Measurements from ENCODE around the gene PLIN5.

Gene PLIN5

DNA sequence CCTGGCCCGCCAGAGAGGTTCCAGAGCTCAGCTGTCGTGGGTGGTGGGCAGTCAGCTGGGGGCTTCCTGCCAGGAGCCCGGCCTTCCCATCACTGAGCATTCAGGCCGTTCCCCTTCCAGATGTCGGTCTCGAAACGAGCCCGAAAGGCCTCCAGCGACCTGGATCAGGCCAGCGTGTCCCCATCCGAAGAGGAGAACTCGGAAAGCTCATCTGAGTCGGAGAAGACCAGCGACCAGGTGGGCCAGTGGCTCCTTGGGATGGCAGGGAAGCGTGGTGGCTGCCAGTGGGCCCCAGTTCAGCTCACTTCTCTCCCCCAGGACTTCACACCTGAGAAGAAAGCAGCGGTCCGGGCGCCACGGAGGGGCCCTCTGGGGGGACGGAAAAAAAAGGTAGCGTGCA lies 43.6 kb downstream of the PLIN5 start:
- no peak for DNase-seq (ENCODE audit: low read depth in 3 of 3)

- DNase-seq (ENCODE audit: low read depth in 3 of 3) = no peak
These were observed 46.5 kb downstream of the PLIN5 start for GRCh38 chr19:4488496-4488895.

- DNase-seq (ENCODE audit: low read depth in 3 of 3) = no peak
These were observed 47.5 kb downstream of the PLIN5 start for GRCh38 chr19:4487572-4487971.

DNA sequence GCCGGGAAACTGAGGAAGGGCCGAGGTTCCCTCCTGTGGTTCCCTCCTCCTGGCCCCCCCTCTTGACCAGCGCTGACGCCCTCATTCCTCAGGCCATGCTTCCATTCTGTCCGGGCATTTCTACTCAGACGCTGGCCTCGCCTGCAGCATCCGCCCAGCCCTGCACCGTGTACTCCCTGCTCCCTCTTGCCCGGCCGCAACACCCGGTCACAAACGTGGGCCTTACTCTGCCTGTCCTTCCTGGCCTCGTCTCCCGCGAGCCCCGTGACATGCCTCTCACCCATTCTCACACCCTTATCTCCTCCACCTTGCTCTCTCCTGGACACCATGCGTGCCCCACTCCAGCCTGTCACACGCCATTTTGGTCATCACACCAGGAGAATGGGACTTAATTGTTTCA lies 51.6 kb downstream of the PLIN5 start:
- no peak for DNase-seq (ENCODE audit: low read depth in 3 of 3)

- no peak for DNase-seq (ENCODE audit: low read depth in 3 of 3)
These were observed 52.2 kb downstream of the PLIN5 start for GRCh38 chr19:4482721-4483364.

- no peak for DNase-seq (ENCODE audit: low read depth in 3 of 3)
These were observed 57.8 kb downstream of the PLIN5 start for GRCh38 chr19:4477034-4477801.

DNA sequence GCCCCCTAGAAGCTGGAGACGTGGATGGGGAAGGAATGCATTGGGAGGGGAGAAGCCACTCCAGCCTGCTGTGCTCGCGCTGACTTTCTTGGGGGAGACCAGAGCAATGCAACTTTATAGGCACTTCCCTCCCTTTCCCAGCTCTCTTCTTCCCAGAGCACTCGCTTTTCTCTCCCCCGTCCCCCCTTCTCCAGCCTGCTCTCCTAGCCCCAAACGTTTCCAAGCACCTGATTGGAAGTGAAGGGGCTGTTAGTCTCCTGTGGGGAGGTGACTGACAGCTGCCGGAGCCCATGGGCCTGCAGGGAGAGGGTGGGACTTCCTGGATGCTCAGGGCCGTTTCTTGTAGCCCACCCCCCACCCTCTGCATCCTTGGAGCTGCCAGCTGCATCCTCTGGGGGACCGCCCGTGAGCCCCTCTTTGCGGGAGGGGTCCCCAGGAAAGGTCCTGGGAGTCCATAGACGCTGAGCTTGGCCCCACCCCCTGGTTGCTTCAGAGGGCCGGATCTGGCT lies 60.5 kb downstream of the PLIN5 start:
- no peak for DNase-seq (ENCODE audit: low read depth in 3 of 3)

- no peak for DNase-seq (ENCODE audit: low read depth in 3 of 3)
These were observed 61.1 kb downstream of the PLIN5 start for GRCh38 chr19:4473763-4474513.

DNA sequence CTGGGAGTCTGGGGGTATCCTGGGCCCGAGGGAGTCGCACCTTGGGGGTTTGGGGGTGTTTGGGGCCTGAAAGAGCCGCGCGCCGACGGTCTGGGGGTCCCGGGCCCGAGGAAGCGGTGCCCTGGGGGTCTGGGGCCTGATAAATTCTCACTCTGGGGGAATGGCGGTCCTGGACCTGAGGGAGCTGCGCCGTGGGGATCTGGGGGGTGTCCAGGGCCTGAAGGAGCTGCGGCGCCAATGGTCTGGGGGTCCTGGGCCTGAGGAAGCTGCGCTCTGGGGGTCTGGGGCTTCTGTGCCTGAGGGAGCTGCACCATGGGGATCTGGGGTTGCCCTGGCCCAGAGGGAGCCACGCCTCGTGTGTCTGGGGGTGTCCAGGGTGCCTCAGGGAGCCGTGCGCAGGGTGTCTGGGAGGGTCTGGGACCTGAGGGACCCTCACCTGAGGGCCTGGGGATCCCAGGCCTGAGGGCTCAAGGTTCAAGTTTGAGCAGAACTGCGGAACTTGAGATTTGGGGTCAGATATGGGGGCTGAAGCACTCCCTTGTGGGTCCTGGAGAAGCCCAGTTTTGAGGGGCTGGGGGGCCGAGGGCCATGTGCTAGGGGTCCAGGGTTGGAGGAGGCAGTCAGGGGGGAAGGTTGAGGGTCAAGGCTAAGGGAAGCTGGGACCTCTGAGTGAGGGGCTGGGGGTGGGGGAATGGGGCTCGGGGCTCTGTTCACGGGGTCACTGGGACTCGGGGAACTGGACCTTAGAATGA lies 61.8 kb downstream of the PLIN5 start:
- no peak for DNase-seq (ENCODE audit: low read depth in 3 of 3)

Measured in stimulated activated CD4-positive, alpha-beta T cell treated with anti-CD3 and anti-CD28 coated beads, TNF-alpha, amount 100 ng/mL, for 4 hours (primary cell).